Measurements from ENCODE around the gene NCK2. TPM values are rescaled to one million over a fixed set of nuclear protein-coding genes. Genes with fewer than 3 reads are reported as not detected.

Gene NCK2
- total RNA-seq, 1 experiment from 2014 or later = 26.7 TPM

DNA sequence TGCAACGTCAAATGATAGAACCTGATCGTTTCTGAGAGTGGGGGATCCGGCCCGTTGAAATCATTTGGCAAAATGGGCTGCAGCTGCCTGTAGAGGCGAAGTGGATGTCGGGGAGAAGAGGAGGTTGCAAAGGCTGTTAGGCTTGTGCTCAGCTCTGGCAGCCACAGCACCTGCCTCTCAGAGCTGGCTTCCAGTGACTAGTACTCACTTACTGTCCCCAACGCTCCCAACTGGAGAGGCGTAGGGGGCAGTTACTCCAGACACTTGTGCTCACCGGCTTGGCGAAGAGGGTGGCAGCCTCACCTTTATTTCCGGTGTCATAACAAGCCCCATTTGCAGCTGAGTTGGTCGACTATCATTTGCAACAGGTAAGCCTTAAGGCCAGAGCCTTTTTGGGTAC, 37.9 kb downstream of the NCK2 start:
- no peak overlapping the region for H3K27ac ChIP-seq (ENCODE audit: low read depth, low read length)
- H3K4me2 ChIP-seq (ENCODE audit: low read length) = no peak overlapping the region
- ChIA-PET CTCF (no interaction called here), RAD21 (ENCODE audit: low non-redundant PET in 1 of 2, low total read pairs in 2 of 2, uncharacterized antibody in 2 of 2, unreplicated experiment in 2 of 2) (no interaction called here), POLR2A (no interaction called here)
- H3K4me3 ChIP-seq (replicated peaks in 1 of 2; ENCODE audit: low read depth in 1 of 2, low read length in 2 of 2) = no peak overlapping the region
- H3K9me3 ChIP-seq (ENCODE audit: control insufficient read depth in 1 of 2, insufficient read depth in 1 of 2, low read depth in 1 of 2, low read length in 2 of 2) = no peaks in the 10 kb centered on the region
- no TSS peak for BruUV-seq (replicated peaks)
- H3K9me2 ChIP-seq (ENCODE audit: insufficient read depth) = no peaks in the 10 kb centered on the region
- no peak overlapping the region for H2AFZ ChIP-seq (ENCODE audit: low read depth, low read length, poor library complexity, severe bottlenecking)
- H3K79me2 ChIP-seq (ENCODE audit: insufficient read depth, low read length) = peaks cover 11% of the 10 kb centered on the region
- no peaks in the 10 kb centered on the region for H4K20me1 ChIP-seq (ENCODE audit: insufficient read depth)
- H3K9ac ChIP-seq (ENCODE audit: low read length) = no peak overlapping the region
- no peaks in the 10 kb centered on the region for H3K27me3 ChIP-seq (ENCODE audit: insufficient read depth, low read length)
- no peaks in the 10 kb centered on the region; a peak in 1 of 4 replicates for H3K4me1 ChIP-seq (ENCODE audit: control insufficient read depth in 1 of 2, insufficient read depth in 2 of 2, low read length in 2 of 2)
- ATAC-seq (no peak), DNase-seq (ENCODE audit: low read depth, low spot score) (no peak)
- H3K36me3 ChIP-seq (ENCODE audit: control insufficient read depth in 1 of 2, insufficient read depth in 2 of 2, low read length in 2 of 2) = no peaks in the 10 kb centered on the region
- TF ChIP-seq CEBPB (IDR thresholded peaks at IDR 0.05; ENCODE audit: low read depth) (no peak), POLR2AphosphoS5 (IDR thresholded peaks at IDR 0.05; ENCODE audit: low read depth, low read length) (no peak), POLR2A (IDR thresholded peaks at IDR 0.05; ENCODE audit: borderline replicate concordance, extremely low read depth, insufficient read depth, insufficient read length) (no peak), ELF1 (IDR thresholded peaks at IDR 0.05; ENCODE audit: borderline replicate concordance, low read depth) (no peak)
- TF ChIP-seq, protein P1, sequence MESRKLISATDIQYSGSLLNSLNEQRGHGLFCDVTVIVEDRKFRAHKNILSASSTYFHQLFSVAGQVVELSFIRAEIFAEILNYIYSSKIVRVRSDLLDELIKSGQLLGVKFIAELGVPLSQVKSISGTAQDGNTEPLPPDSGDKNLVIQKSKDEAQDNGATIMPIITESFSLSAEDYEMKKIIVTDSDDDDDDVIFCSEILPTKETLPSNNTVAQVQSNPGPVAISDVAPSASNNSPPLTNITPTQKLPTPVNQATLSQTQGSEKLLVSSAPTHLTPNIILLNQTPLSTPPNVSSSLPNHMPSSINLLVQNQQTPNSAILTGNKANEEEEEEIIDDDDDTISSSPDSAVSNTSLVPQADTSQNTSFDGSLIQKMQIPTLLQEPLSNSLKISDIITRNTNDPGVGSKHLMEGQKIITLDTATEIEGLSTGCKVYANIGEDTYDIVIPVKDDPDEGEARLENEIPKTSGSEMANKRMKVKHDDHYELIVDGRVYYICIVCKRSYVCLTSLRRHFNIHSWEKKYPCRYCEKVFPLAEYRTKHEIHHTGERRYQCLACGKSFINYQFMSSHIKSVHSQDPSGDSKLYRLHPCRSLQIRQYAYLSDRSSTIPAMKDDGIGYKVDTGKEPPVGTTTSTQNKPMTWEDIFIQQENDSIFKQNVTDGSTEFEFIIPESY (IDR thresholded peaks at IDR 0.05; ENCODE audit: extremely low read depth, insufficient replicate concordance, low read length) = no peak
- TF ChIP-seq, protein P2, sequence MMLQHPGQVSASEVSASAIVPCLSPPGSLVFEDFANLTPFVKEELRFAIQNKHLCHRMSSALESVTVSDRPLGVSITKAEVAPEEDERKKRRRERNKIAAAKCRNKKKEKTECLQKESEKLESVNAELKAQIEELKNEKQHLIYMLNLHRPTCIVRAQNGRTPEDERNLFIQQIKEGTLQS (IDR thresholded peaks at IDR 0.05) = no peak
- intact Hi-C loops (cut with micrococcal nuclease) = no loop called here

DNA sequence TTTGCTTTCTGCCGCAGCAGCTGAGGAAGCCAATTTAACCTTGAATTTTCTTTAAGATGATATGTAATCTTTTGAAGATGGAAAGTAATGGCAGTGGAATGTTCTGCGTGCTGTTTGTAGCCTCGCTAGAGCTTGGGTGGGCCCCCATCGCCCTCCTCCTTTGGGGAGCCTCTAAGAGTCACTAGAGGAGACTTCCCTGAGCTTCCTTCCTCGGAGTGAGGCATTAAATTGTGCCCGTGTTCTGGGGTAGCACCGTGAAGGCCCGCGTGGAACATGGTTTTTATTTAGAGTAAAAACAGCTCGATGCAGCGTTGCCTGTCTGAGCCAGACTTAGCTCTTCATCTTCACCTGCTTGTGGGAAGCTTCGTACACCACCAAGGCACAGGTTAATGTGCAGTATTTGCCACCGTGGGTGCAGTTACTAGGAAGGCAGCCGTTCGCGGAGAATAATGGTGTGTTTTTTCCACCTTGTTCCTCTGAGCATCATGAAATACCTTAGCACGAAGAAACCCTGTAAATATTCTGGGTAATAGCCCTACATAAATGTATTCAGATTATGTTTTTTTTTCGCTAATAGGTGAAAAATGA, 38.5 kb downstream of the NCK2 start:
- no peak overlapping the region for H3K4me3 ChIP-seq (replicated peaks in 1 of 2; ENCODE audit: low read depth in 1 of 2, low read length in 2 of 2)
- no TSS peak for BruUV-seq (replicated peaks)
- intact Hi-C loops (cut with micrococcal nuclease) = no loop called here
- H3K4me1 ChIP-seq (ENCODE audit: control insufficient read depth in 1 of 2, insufficient read depth in 2 of 2, low read length in 2 of 2) = no peaks in the 10 kb centered on the region; a peak in 1 of 4 replicates
- ChIA-PET CTCF (no interaction called here), POLR2A (no interaction called here), RAD21 (ENCODE audit: low non-redundant PET in 1 of 2, low total read pairs in 2 of 2, uncharacterized antibody in 2 of 2, unreplicated experiment in 2 of 2) (no interaction called here)
- ATAC-seq (no peak), DNase-seq (ENCODE audit: low read depth, low spot score) (no peak)
- H2AFZ ChIP-seq (ENCODE audit: low read depth, low read length, poor library complexity, severe bottlenecking) = no peak overlapping the region
- no peak overlapping the region for H3K4me2 ChIP-seq (ENCODE audit: low read length)
- no peaks in the 10 kb centered on the region for H4K20me1 ChIP-seq (ENCODE audit: insufficient read depth)
- no peaks in the 10 kb centered on the region for H3K36me3 ChIP-seq (ENCODE audit: control insufficient read depth in 1 of 2, insufficient read depth in 2 of 2, low read length in 2 of 2)
- no peaks in the 10 kb centered on the region for H3K9me2 ChIP-seq (ENCODE audit: insufficient read depth)
- TF ChIP-seq POLR2A (IDR thresholded peaks at IDR 0.05; ENCODE audit: borderline replicate concordance, extremely low read depth, insufficient read depth, insufficient read length) (no peak), TCF7L2 (IDR thresholded peaks at IDR 0.05; ENCODE audit: borderline replicate concordance, extremely low read depth, insufficient read depth, insufficient read length) (no peak), RAD21 (IDR thresholded peaks at IDR 0.05; ENCODE audit: low read depth) (no peak), SP1 (IDR thresholded peaks at IDR 0.05; ENCODE audit: low read depth) (no peak)
- H3K27ac ChIP-seq (ENCODE audit: low read depth, low read length) = no peak overlapping the region
- no peaks in the 10 kb centered on the region for H3K9me3 ChIP-seq (ENCODE audit: control insufficient read depth in 1 of 2, insufficient read depth in 1 of 2, low read depth in 1 of 2, low read length in 2 of 2)
- H3K79me2 ChIP-seq (ENCODE audit: insufficient read depth, low read length) = peaks cover 11% of the 10 kb centered on the region
- no peaks in the 10 kb centered on the region for H3K27me3 ChIP-seq (ENCODE audit: insufficient read depth, low read length)
- no peak overlapping the region for H3K9ac ChIP-seq (ENCODE audit: low read length)
